K562 (cell line): ENCODE data around the gene SHE. TPM values are rescaled to one million over a fixed set of nuclear protein-coding genes. Genes with fewer than 3 reads are reported as not detected.

Source experiments
- ARID1B ChIP-seq: fragments of 450-650 bp; IDR thresholded peaks from 2 replicates; pipeline ENCODE4 v1.6.1; 2016; ENCODE audit warnings: antibody characterized with exemption, mild to moderate bottlenecking, inconsistent platforms
- BDP1 ChIP-seq: IDR thresholded peaks from 3 replicates; pipeline ENCODE4 v1.6.1; 2011; ENCODE audit not compliant: insufficient read length, insufficient read depth
- BRCA1 ChIP-seq, 2 experiments: fragments of 450-650 bp in 1 of 2; sonication (generic) in 1 of 2; formaldehyde crosslinking in 1 of 2; IDR thresholded peaks; 2 replicates each; pipeline versions ENCODE4 v1.5.0 to v1.6.1; 2017 to 2020; ENCODE audit warnings: mild to moderate bottlenecking in 1 of 2, missing genetic modification reagents in 1 of 2
- CLOCK ChIP-seq: fragments of 250-450 bp; sonication (Bioruptor Pico); IDR thresholded peaks from 2 replicates; pipeline ENCODE4 v1.4.0; 2020; ENCODE audit warnings: mild to moderate bottlenecking, moderate library complexity, borderline replicate concordance
- CREM ChIP-seq: IDR thresholded peaks from 2 replicates; pipeline ENCODE4 v1.6.1; 2014; ENCODE audit warnings: antibody characterized with exemption, low read depth
- ELF4 ChIP-seq: fragments of 450-650 bp; formaldehyde crosslinking; IDR thresholded peaks from 2 replicates; pipeline ENCODE4 v1.4.0; 2022; ENCODE audit warnings: missing genetic modification characterization
- ERF ChIP-seq: fragments of 450-650 bp; formaldehyde crosslinking; IDR thresholded peaks from 2 replicates; pipeline ENCODE4 v1.4.0; 2020; ENCODE audit warnings: mild to moderate bottlenecking, mixed read lengths
- FOXJ2 ChIP-seq: fragments of 200-800 bp; sonication (Bioruptor generic); IDR thresholded peaks from 2 replicates; pipeline ENCODE4 v1.6.1; 2016; ENCODE audit warnings: missing genetic modification characterization, missing compliant biosample characterization
- FOXP4 ChIP-seq: sonication (generic); formaldehyde crosslinking; IDR thresholded peaks from 2 replicates; pipeline ENCODE4 v1.8.0; 2022; ENCODE audit warnings: mild to moderate bottlenecking, missing genetic modification reagents, borderline replicate concordance
- HDAC1 ChIP-seq, 2 experiments: fragments of 450-650 bp; IDR thresholded peaks; 2 replicates each; pipeline ENCODE4 v1.6.1; 2016 to 2017; ENCODE audit warnings: inconsistent platforms in 1 of 2, mild to moderate bottlenecking in 1 of 2, moderate library complexity in 1 of 2
- HEY1 ChIP-seq: fragments of 250-450 bp; sonication (Bioruptor Pico); IDR thresholded peaks from 2 replicates; pipeline ENCODE4 v1.5.0; 2020; ENCODE audit warnings: mild to moderate bottlenecking, moderate library complexity, borderline replicate concordance
- HOXB6 ChIP-seq: fragments of 250-450 bp; sonication (Bioruptor Pico); IDR thresholded peaks from 2 replicates; pipeline ENCODE4 v1.5.1; 2022; ENCODE audit warnings: mild to moderate bottlenecking, borderline replicate concordance
- PYGO2 ChIP-seq: fragments of 450-650 bp; IDR thresholded peaks from 2 replicates; pipeline ENCODE4 v1.6.1; 2016; ENCODE audit warnings: mild to moderate bottlenecking, missing genetic modification characterization, moderate library complexity, missing compliant biosample characterization
- TRIM24 ChIP-seq, 2 experiments: fragments of 450-650 bp; IDR thresholded peaks; 2 replicates each; pipeline ENCODE4 v1.6.1; 2016
- ZBTB34 ChIP-seq: fragments of 250-450 bp; sonication (Bioruptor Pico); IDR thresholded peaks from 2 replicates; pipeline ENCODE4 v1.8.0; 2021; ENCODE audit warnings: mild to moderate bottlenecking, moderate library complexity
- ZMIZ1 ChIP-seq, 2 experiments: fragments of 150-350 bp in 1 of 2; IDR thresholded peaks; 2 replicates each; pipeline ENCODE4 v1.6.1; 2012 to 2016; ENCODE audit warnings: low read depth in 2 of 2, low read length in 2 of 2, mild to moderate bottlenecking in 1 of 2, moderate library complexity in 1 of 2
- ZNF175 ChIP-seq: fragments of 200-800 bp; sonication (Bioruptor generic); IDR thresholded peaks from 2 replicates; pipeline ENCODE4 v1.6.1; 2016; ENCODE audit warnings: low read depth, mild to moderate bottlenecking, missing genetic modification characterization, missing compliant biosample characterization
- polyA plus RNA-seq, 8 experiments: library from polyadenylated mRNA; depleted of rRNA in 4 of 8; stranded (reverse) in 5 of 8; unstranded in 3 of 8; fragments of >200 nt; fragmentation: Nextera tagmentation in 2 of 8; fragmentation: Illumina TruSeq in 1 of 8; extraction: Ambion mirVana in 2 of 8; extraction: Trizol in 1 of 8; gene quantifications; 2 replicates each; pipeline versions ENCODE4 v1.2.1 to v1.2.3, GENCODE V29; 2011 to 2014; ENCODE audit warnings: inconsistent platforms in 1 of 8, missing spikeins in 1 of 8
- total RNA-seq, 7 experiments: library from RNA; depleted of rRNA in 6 of 7; stranded (reverse); fragments of >200 nt in 6 of 7; fragmentation: Illumina TruSeq in 2 of 7; extraction: Trizol in 2 of 7; gene quantifications; 2 replicates each; pipeline versions ENCODE4 v1.2.1 to v1.2.3, GENCODE V29; 2011 to 2021; ENCODE audit warnings: low replicate concordance in 1 of 7

The SHE gene
- total and polyA plus RNA-seq, 9 of the 15 experiments (the other 6 are each of a cell fraction or from before 2014, with no cell fraction given): 0.01 to 0.05 TPM; not detected in 7

GRCh38 chr1:154497026-154497806 is 5.0 kb downstream of the SHE start (continued):
- TF ChIP-seq ZBTB34 (no peak), HOXB6 (CRISPR knock-in tag) (no peak), BDP1 (no peak), ZNF175 (CRISPR knock-in tag) (peak; percentile 59; the same call in 1 of the 2 replicates), ZMIZ1 (IDR thresholded peaks at IDR 0.05; ENCODE audit: low read depth in 2 of 2, low read length in 2 of 2) (peak in 1 of 2 experiments; percentile 60; a peak in 1 of 4 replicates), PYGO2 (no peak), FOXJ2 (tag) (no peak), CREM (0 out of 2 replicates have a peak, but pooled peaks have one; percentile 25), HEY1 (CRISPR knock-in tag) (no peak), HDAC1 (IDR thresholded peaks at IDR 0.05) (peak in 1 of 2 experiments; percentile 84; a peak in 2 of 4 replicates), TRIM24 (IDR thresholded peaks at IDR 0.05) (peak; percentile 28 to 52; a peak in 2 of 4 replicates), BRCA1 (IDR thresholded peaks at IDR 0.05) (no peak), BRCA1 (CRISPR knock-in tag; IDR thresholded peaks at IDR 0.05) (no peak), ELF4 (CRISPR knock-in tag) (0 out of 2 replicates have a peak, but pooled peaks have one; percentile 27), ARID1B (peak; percentile 88), CLOCK (CRISPR knock-in tag) (no peak), ERF (0 out of 2 replicates have a peak, but pooled peaks have one; percentile 48), FOXP4 (CRISPR knock-in tag) (no peak)
